Left ventricle myocardium inferior (tissue), 1 donor: Measurements from ENCODE around the gene BNC2. TPM values are rescaled to one million over a fixed set of nuclear protein-coding genes. Genes with fewer than 3 reads are reported as not detected.
"Not testable (repeated sequence)": the region's sequence is repeated elsewhere in the genome, so short reads cannot be mapped to it uniquely, and the experiment has no call there.

Source experiments
- DNase-seq: peaks from one replicate; pipeline ENCODE4 v3.0.0-alpha.2; 2020
- H3K27ac ChIP-seq: fragments of 200-600 bp; replicated peaks from 2 replicates; pipeline ENCODE4 v1.8.0; 2021
- H3K27me3 ChIP-seq: fragments of 200-600 bp; 2 replicates; pipeline ENCODE4 v1.8.0; 2021; ENCODE audit warnings: low read depth
- H3K36me3 ChIP-seq: fragments of 200-600 bp; 2 replicates; pipeline ENCODE4 v1.8.0; 2021
- H3K4me1 ChIP-seq: fragments of 200-600 bp; 2 replicates; pipeline ENCODE4 v1.8.0; 2021
- H3K4me3 ChIP-seq: fragments of 200-600 bp; 2 replicates; pipeline ENCODE4 v1.8.0; 2021; ENCODE audit warnings: mild to moderate bottlenecking, moderate library complexity
- H3K9me3 ChIP-seq: fragments of 200-600 bp; replicated peaks from 2 replicates; pipeline ENCODE4 v1.8.0; 2021
- CTCF ChIP-seq: fragments of 200-600 bp; IDR thresholded peaks from 2 replicates; pipeline ENCODE4 v1.8.0; 2021; ENCODE audit warnings: antibody characterized with exemption, mild to moderate bottlenecking, borderline replicate concordance
- intact Hi-C: fragments of 100-400 bp; cut with micrococcal nuclease; formaldehyde crosslinking; loops from one replicate; pipeline ENCODE4 v1.11.0; 2022
- long read RNA-seq: library from polyadenylated mRNA; unstranded; transcript quantifications from one replicate; pipeline ENCODE4 v2.0.0, GENCODE V29; 2021
- total RNA-seq: library from RNA; stranded (reverse); fragmentation: NEBNext Ultra II Directional; extraction: Animal tissue kit (Norgen Biotek cat#: 25700); gene quantifications from one replicate; pipeline ENCODE4 v1.2.1, GENCODE V29; 2021
- donor health status: DM: no; HTN: yes; CAD: no; lungs with severe emphysema.

BNC2 gene
- total RNA-seq = 3.5 TPM
- long read RNA-seq, partial matches to known transcripts = 1 of 1 reads
- long read RNA-seq, other reads (novel, unspliced or antisense) = 0 of 1 reads

- intact Hi-C loops = loop anchor here (5.0 kb wide), 1 partner anchor 148 kb away; no protein-coding TSS in a partner anchor
- peak; percentile 49 for DNase-seq
- H3K27ac ChIP-seq = peak within 1 kb of the TSS; percentile 71
- TF ChIP-seq CTCF = no peak
- H3K36me3 ChIP-seq = no peaks in the 10 kb centered on the region
- peaks cover 30% of the 10 kb centered on the region for H3K4me1 ChIP-seq
- H3K27me3 ChIP-seq = peaks cover 85% of the 10 kb centered on the region
- H3K4me3 ChIP-seq = peak within 1 kb of the TSS; percentile 73
- H3K9me3 ChIP-seq = no peaks in the 10 kb centered on the region
Measured at GRCh38 chr9:16870596-16871335, at the start of gene BNC2. TSS of gene BNC2 (minus strand) at chr9:16870670. CDS start at chr9:16870648, 22 bp downstream.

- no peak for TF ChIP-seq CTCF
- no peaks in the 10 kb centered on the region for H3K4me1 ChIP-seq
- no peaks in the 10 kb centered on the region for H3K27me3 ChIP-seq
- intact Hi-C loops = no loop called here
- no peaks in the 10 kb centered on the region for H3K36me3 ChIP-seq
- H3K4me3 ChIP-seq = no peak overlapping the region
- no peak for DNase-seq
- H3K9me3 ChIP-seq = peaks cover 6% of the 10 kb centered on the region
- no peak overlapping the region for H3K27ac ChIP-seq
Measured at GRCh38 chr9:16918920-16919319, 48.5 kb upstream of the BNC2 start.

- intact Hi-C loops = no loop called here
- Histone ChIP-seq H3K27me3 (no peaks in the 10 kb centered on the region), H3K9me3 (no peaks in the 10 kb centered on the region), H3K36me3 (no peaks in the 10 kb centered on the region), H3K4me3 (no peak overlapping the region), H3K27ac (no peak overlapping the region), H3K4me1 (no peaks in the 10 kb centered on the region)
- no peak for TF ChIP-seq CTCF
- DNase-seq = no peak
Measured at GRCh38 chr9:16915126-16915831, 44.8 kb upstream of the BNC2 start.

GRCh38 chr9:16912197-16912596 lies 41.7 kb upstream of the BNC2 start:
- no peaks in the 10 kb centered on the region for H3K36me3 ChIP-seq
- H3K27ac ChIP-seq = no peak overlapping the region
- DNase-seq = no peak
- no peak overlapping the region for H3K4me3 ChIP-seq
- TF ChIP-seq CTCF = no peak
- intact Hi-C loops = no loop called here
- no peaks in the 10 kb centered on the region for H3K27me3 ChIP-seq
- H3K4me1 ChIP-seq = no peaks in the 10 kb centered on the region
- H3K9me3 ChIP-seq = no peaks in the 10 kb centered on the region

- intact Hi-C loops, H3K4me1 ChIP-seq, H3K27ac ChIP-seq, H3K9me3 ChIP-seq, H3K36me3 ChIP-seq, DNase-seq, H3K27me3 ChIP-seq, H3K4me3 ChIP-seq: not testable (repeated sequence)
Measured at GRCh38 chr9:16908206-16908605, 37.7 kb upstream of the BNC2 start.

- intact Hi-C loops = no loop called here
- TF ChIP-seq CTCF = no peak
- H3K27me3 ChIP-seq = no peaks in the 10 kb centered on the region
- no peaks in the 10 kb centered on the region for H3K4me1 ChIP-seq
- no peaks in the 10 kb centered on the region for H3K9me3 ChIP-seq
- no peak overlapping the region for H3K27ac ChIP-seq
- H3K4me3 ChIP-seq = no peak overlapping the region
- no peaks in the 10 kb centered on the region for H3K36me3 ChIP-seq
- no peak for DNase-seq
Measured at GRCh38 chr9:16904655-16905054, 34.2 kb upstream of the BNC2 start.
